GM19193 (cell line): Measurements from ENCODE around the gene LTA4H.

Experiments
- POLR2A ChIP-seq: IDR thresholded peaks from 4 replicates; pipeline ENCODE4 v1.6.1; 2011; ENCODE audit not compliant: insufficient read depth, insufficient read length; ENCODE audit errors: extremely low read depth

The LTA4H gene

DNA sequence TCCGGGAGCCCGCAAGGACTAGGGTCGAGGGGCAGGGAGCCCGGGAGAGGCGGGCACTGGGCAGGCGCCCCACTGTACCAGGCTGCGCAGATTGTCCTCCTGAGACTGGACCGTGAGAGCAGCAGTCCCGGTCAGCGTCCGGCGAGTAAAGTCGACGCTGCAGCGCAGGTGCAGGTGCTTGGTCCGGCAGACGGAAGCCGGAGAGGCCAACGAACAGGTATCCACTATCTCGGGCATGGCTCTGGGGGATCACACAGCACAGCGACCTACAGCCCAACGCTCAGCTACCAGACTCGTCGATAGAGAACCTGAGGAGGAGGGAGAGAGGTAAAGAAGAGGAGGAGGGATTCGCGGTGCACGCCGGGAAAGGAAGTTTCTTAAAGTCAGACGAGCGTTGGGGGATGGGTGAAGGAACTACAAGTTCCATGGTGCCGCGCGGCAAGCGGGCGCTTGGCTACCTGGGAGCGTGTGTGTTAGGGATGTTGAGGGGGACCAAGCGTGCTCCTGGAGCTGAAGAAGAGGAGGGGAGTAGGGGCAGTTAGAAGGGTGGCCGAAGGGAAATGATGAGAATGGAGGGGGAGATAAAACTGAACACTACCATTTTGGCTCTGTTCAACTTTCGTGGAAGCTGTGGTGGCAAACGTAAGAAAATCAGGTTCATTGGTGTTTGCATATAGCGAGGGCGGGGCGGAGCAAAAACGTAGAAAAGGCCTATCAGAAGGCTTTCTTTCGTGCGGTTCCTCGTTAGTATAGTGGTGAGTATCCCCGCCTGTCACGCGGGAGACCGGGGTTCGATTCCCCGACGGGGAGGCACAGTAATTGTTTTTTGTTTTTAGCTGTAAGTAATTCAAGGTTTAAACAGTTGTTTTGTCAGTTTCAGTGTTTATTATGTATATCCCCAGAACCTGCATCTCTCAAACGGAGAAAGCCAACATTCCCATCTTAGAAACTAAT is at the start of gene LTA4H:
Gene LTA4H (minus strand): TSS at position 305 of the 954 bp plus-strand sequence. CDS start 68 bp downstream, at position 237.
- TF ChIP-seq POLR2A, result peak; percentile 91

DNA sequence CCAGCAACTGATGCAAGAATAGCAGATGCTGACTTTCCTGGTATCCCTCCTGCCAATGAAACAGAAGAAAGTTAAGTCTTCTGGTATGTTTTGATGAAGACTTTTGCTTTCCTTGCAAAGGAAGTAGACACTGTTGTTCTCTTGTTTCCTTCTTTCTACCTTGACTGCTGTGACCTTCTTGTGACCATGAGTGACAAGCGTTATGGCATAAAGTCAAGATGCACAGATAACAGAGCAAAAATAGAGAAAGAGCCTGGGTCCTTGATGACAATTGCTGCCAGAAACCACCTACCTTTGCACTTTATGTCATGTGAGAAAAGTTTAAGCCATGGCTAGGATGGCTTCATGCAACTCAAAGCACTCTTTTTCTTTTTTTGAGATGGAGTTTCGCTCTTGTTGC is 49.2 kb upstream of the LTA4H start:
- no peak for TF ChIP-seq POLR2A

DNA sequence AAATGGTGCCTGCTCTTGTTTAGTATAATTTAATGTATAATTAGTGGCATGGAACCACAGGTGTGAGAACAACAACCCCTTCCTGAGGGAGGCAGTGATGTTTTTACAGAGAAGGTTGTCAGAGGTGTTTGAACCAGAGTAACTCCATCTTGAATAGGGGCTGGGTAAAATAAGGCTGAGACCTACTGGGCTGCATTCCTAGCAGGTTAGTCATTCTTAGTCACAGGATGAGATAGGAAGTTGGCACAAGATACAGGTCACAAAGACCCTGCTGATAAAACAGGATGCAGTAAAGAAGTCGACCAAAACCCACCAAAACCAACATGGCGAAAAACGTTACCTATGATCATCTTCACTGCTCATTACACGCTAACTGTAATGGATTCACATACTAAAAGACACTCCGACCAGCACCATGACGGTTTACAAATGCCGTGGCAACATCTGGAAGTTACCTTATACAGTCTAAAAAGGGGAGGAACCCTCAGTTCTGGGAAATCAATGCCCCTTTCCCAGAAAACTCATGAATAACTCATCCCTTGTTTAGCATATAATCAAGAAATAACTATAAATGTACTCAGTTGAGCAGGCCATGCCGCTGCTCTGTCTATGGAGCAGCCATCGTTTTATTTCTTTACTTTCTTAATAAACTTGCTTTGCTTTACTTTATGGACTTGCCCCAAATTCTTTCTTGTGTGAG is 47.8 kb upstream of the LTA4H start:
- TF ChIP-seq POLR2A, result no peak

DNA sequence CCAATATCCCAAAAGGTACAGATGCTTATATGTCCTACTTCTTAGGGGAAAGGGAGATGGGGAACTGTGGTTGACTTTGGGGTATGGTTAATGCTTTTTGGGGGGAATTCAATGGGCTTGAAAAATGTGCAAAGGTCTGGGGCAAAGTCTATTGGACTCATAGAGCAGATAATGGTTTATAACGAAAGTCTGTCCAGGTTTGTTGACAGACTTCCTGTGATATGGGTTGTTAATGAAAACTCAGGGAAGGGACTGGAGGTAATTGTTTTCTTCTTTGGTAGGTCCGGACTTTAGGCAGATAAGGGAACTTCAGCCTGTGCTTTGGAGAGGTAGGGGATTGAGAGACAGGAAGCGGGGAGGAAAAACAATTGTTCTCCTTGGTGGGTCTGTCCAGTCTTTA is 46.2 kb upstream of the LTA4H start:
- TF ChIP-seq POLR2A, result no peak

DNA sequence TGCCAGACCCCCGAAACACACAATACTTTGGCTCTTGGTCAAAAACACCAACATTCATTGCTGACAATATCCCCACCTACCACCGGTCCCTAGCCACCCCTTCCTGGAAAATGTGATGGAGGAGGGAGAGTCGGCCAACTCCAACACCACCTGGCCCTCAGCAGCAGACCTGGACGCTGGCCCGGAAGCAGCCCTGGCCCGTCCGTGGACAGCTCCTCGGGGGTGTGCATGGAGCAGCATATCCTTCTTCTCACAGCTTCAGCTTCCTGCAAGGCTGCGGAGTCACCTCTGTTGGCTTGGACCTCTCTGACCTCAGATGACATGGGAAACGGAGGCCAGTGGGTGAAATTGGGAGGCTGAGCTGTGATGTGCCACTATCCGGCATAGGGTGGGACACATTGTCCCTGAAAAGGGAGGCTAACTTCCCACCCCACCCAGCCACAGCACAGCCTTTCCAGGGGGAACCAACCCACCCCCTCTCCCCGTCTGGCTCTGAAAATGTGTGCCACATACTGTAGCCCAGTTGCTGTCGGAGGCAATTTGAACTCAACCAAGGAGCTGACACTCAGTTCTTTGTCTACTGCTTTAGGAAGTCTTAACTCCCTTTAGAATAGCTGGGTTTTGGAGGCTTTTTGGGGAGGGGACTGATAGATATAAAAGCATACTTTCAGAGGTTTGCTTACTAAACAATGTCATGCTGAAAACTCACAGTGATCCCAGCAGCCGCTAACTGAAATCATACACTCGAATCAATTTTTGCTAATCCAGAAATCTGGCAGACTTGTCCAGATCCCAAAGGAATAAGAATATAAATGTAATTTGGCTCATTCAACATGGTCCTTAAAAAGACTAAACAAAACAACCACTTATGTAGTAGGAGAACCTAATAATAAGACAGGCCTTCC is 43.1 kb upstream of the LTA4H start:
- no peak for TF ChIP-seq POLR2A

DNA sequence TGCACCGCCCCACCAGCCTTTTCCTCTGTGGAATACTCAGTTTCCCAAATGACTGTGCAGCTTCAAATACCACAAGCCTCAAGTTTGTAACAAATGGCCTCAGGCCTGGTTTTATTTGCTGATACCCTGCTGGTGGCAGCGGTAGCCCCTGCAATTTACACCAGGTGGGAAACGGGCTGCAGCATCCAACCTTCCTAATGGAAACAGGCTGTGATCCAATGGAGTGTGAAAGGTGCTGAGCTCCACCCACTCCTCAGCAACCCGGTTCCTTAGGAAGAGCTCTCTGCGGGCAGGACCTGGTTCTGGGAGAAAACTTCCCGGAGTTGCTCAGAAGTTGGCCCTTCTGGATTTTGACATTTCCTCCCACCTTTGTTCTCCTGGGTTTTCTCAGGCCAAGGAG is 41.7 kb upstream of the LTA4H start:
- no peak for TF ChIP-seq POLR2A

DNA sequence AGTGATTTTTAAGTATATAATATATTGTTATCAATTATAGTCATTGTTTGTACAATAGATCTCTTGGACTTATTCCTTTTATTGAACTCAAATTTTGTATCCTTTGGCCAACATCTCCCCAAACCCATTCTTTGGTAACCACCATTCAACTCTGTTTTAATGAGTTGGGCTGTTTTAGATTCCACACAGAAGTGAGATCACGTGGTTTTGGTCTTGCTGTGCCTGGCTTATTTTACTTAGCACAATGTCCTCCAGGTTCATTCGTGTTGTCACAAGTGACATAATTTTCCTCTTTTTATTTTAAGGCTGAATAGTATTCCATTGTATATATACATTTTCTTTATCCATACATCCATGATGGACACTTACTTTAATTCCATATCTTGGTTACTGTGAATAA is 40.2 kb upstream of the LTA4H start:
- TF ChIP-seq POLR2A, result no peak

DNA sequence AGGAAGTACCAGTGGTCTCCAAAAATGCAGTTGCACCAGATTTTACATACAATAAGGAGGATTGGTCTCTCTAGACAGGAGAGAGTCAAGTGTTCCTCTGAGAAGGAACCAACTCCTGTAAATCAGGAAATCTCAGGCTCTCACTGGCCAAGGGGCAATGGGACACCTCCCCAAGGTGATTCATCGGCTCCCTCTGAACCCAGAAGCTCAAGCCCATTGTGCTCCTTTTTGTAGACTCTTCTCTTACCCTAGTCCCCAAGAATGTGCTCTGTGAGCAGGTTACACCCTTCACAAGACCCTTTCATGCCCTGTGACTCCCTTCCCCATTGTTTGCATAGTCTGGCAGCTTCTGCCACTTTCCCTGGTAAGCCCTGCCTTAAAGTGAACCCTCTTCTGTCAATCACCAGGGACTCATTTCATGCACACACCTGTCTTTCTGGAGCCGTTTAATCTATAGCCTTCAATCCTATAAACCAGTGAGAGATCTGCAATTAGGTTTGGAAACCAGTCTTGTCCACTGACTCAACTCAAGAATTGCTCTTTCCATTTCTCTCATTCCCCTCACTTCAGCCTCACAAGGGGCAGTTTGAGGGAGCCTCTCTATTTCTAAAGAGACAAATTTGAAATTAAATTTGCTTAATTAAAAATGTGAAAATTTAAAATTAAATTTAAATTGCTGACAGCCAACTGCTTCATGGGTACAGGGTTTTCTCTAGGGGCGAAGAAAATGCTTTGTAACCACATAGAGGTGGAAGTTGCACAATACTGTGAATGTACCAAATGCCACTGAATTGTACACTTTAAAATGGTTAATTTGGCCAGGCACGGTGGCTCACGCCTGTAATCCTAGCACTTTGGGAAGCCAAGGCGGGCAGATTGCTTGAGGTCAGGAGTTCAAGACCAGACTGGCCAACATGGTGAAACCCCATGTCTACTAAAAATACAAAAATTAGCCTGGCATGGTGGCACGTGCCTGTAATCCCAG is 38.3 kb upstream of the LTA4H start:
- no peak for TF ChIP-seq POLR2A

DNA sequence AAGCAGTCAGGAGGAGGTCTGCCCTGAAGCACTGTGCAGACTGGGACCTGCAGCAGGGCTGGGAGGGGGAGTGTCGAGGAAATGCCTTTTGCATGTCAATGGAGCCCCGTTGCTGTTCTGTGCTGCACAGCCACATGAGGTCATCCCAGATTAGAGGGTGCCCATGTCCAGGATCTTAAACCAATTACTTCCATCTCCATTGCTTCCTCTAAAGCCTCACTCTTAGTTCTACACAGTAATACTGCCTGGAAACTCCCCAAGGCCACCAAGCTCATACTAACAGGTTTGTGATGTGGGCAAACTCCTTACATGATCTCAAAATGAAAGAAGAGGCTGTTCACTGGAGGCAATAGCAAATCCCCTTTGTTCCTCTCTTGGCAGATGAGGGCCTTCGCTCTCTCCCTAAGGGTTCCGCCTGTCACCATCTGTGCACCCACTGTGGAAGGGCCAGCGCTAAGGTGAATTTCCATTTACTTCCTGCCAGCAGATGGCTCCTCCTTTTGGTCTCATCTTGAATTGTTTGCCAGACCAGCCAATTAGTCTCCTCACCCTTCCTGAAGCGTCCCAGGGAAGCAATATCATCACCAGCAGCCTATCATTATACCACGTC is 35.4 kb upstream of the LTA4H start:
- TF ChIP-seq POLR2A, result no peak

DNA sequence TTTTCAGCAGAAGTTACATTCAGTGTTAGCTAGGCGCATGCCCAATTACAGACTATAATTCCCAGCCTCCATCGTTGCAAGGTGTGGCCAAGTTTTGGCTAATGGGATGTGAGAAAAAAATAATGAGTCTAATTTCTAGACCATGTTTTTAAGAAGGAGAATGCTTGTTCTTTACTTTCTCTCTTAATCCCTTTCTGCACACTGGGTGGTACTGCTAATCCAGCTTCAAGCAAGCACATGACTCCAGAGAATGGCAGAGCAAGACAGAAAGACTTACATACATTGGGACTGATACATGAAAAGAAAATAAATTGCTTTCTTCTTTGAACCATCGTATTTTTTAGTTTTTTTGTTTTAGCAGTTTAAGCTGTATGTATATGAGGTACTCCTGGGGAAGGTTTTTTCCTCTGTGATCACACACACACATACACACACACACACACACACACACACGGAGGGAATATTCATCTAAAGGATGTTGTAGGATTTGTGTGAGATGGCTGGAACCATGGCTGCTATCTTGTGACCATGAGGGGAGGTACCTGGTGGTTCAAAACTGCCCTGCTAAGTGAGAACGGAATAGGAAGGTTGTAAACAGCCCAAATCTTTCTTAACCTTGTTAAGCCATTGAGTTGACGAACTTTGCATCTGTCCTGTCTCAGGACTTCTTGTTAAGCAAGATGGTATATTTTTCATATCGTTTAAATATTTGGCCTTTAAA is 34.3 kb upstream of the LTA4H start:
- TF ChIP-seq POLR2A, result no peak

DNA sequence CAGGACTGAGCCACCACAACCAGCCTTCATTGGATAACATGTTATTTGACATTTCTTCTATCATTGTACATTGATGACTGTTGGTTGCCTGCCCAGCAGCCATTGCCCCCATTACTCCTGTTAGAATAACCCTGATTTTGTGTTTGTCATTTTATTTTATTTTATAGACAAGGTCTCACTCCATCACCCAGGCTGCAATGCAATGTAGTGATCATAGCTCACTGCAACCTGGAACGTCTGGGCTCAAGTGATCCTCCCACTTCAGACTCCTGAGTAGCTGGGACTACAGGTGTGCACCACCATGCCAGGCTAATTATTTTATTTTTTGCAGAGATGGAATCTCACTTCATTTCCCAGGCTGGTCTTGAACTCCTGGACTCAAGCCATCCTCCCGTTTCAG is 33.2 kb upstream of the LTA4H start:
- TF ChIP-seq POLR2A, result no peak

DNA sequence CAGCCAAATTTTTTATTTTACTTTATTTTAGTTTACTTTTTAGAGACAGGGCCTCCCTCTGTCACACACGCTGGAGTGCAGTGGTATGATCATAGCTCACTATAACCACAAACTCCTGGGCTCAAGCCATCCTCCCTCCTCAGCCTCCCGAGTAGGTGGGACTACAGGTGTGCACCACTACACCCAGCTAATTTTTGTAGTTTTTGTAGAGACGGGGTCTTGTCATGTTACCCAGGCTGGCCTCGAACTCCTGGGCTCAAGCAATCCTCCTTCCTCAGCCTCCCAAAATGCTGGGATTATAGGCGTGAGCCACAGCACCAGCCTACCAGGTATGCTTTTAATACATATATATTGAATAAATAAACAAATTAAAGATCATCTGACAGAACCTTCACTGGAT is 32.7 kb upstream of the LTA4H start:
- no peak for TF ChIP-seq POLR2A

DNA sequence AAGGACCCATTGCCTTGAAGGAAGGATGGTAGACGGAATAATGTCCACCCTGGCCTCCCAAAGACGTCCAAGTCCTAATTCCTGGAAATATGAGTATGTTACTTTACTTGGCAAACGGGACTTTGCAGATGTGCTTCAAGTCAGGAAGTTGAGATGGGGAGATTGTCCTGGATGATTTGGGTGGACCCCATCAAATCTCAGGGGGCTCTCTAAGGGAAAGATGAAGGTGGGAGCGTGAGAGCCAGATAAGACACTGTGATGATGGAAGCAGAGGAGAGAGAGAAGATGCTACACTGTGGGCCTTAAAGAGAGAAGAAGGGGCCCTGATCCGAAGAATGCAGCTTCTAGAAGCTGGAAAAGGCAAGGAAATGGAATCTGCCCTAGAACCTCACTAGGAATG is 29.6 kb upstream of the LTA4H start:
- no peak for TF ChIP-seq POLR2A
